Transverse colon (tissue), 4 donors: ENCODE results near the gene MMP10.

ENCODE experiments used
- CTCF ChIP-seq, 5 experiments: fragments of 200-600 bp in 3 of 5; fragments of 450-650 bp in 2 of 5; sonication (generic) in 3 of 5; IDR thresholded peaks; 1 replicate in 2 of 5; 2 replicates in 3 of 5; pipeline ENCODE4 v1.5.1; 2016 to 2017; ENCODE audit warnings: antibody characterized with exemption in 5 of 5, inconsistent platforms in 3 of 5, mild to moderate bottlenecking in 2 of 5, moderate library complexity in 1 of 5
- EP300 ChIP-seq: sonication (generic); formaldehyde crosslinking; IDR thresholded peaks from one replicate; pipeline ENCODE4 v1.6.1; 2017; ENCODE audit warnings: antibody characterized with exemption, low read depth
- POLR2A ChIP-seq: fragments of 450-650 bp; IDR thresholded peaks from one replicate; pipeline ENCODE4 v1.6.1; 2016; ENCODE audit warnings: antibody characterized with exemption, mild to moderate bottlenecking, moderate library complexity
- POLR2AphosphoS5 ChIP-seq, 3 donors: sonication (generic); formaldehyde crosslinking; IDR thresholded peaks; one replicate each; pipeline ENCODE4 v1.6.1; 2016; ENCODE audit warnings: antibody characterized with exemption in 3 of 3

DNA sequence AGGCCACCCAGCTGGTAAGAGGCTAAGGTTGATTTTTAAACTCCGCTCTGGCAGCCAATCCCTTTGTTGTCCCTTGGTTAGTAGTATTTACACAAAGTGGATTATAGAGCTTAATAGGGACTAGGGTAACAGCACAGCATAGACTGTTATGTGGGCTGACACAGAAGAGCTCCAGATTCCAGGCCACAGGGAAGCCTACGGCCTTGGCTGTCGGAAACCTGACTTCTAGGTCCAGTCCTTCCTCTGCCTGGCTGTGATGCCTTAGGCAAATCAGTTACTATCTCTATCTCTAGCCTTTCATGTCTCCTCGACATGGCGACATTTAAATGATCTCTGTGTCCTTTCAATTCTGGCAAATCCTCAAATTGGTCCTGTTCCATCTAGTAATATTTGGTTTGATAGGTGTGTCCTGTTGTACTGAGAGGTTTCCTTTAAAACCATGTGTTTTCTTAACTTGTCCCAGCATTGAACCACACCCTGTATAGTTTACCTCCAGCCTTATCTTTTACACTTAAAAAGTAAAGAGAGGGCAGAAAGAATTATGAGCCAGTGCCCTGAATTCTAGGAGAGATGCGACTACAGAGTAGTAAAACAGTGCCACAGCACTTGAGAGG, 13.4 kb upstream of the MMP10 start:
- TF ChIP-seq CTCF (IDR thresholded peaks at IDR 0.05) (no peak), EP300 (no peak), POLR2A (no peak), POLR2AphosphoS5 (IDR thresholded peaks at IDR 0.05) (no peak)
